Superior temporal gyrus (tissue), 1 donor: ENCODE results near the gene FAM76B.
"Not testable (repeated sequence)": the region's sequence is repeated elsewhere in the genome, so short reads cannot be mapped to it uniquely, and the experiment has no call there.

Experiments used
- DNase-seq: peaks from one replicate; pipeline ENCODE4 v3.0.0-alpha.2; 2016; ENCODE audit errors: extremely low spot score

FAM76B gene

GRCh38 chr11:95789506-95790122 lies at the start of gene FAM76B:
FAM76B (minus strand) TSS chr11:95789782; CDS start chr11:95789478, 304 bp downstream.
- peak; percentile 99 for DNase-seq

DNA sequence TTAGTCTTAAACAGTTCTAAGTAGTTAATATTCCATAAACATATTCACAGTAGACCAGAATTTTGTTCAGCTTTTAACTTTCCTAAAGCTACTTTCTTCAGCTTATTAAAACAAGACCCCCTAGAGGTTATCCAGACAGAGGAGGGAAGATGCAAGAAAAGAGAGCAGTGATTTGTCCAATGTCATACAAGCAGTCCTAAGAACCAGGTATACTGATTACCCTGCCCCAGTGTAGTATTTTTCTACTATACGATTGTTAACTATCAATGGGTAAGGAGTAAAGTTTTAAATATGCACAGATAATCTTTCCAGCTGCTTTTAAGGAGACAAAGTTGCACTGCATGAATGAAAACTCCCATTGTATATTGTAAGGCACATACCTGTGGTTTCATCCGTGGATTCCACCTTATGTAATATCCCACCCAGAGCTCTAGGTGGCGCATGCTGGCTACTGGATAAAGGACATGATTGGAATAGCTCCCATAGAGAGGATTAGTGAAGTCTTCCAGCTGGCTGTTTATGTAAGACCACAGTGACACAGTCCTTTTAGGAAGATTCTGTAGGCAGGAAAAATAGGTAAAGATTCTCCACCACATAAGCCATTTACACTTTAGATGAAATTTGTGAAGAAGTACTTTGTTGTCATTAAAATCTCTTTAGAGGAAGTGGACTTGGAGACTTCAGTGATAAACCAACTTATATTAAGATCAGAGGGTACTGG lies 46.3 kb upstream of the FAM76B start:
- peak; percentile 91 for DNase-seq

- no peak for DNase-seq
Measured at GRCh38 chr11:95835351-95835750, 45.8 kb upstream of the FAM76B start.

- DNase-seq: no peak
Measured at GRCh38 chr11:95833378-95833777, 43.8 kb upstream of the FAM76B start.

DNA sequence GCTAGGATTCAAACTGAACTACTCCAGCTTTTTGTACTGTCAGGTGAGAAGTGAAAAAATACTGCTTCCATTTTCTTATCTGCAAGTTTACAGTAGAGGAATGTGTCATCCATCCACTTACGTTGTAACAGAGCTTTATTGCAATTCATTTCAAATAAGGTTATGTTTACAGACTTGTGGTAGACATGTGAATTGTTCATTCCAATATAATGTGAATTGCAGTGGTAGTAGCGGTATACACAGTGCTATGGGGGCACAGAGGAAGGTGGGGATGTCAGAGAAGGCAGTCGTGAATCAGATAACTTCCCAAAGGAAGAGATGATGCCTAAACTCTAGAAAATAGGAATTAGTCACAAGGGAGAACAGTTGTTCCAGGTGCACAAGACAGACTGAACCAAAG lies 43.2 kb upstream of the FAM76B start:
- DNase-seq: no peak

GRCh38 chr11:95831198-95831883 lies 41.8 kb upstream of the FAM76B start:
- DNase-seq: no peak

GRCh38 chr11:95829580-95830259 lies 40.1 kb upstream of the FAM76B start:
- DNase-seq: no peak

GRCh38 chr11:95827696-95828095 lies 38.1 kb upstream of the FAM76B start:
- DNase-seq: no peak

DNA sequence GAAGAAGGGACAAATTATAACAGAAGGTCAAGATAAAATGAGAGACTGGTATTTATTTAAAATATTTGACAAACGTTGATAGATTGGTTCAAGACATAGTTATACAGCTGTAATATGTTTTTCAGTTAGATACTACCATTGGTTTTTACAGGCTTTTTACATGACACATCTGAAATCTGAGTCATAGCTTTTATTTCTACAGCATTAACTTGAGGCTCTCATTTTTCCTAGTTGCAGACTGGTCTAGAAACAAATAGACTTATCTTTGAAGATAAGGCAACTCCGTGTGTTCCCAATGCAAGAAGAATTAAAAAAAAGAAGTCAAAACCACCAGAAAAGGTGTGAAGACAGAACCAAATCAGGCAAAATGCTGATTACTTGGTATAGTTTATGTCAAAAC lies 32.1 kb upstream of the FAM76B start:
- DNase-seq: no peak

- DNase-seq: no peak
Measured at GRCh38 chr11:95816037-95816436, 26.5 kb upstream of the FAM76B start.

DNA sequence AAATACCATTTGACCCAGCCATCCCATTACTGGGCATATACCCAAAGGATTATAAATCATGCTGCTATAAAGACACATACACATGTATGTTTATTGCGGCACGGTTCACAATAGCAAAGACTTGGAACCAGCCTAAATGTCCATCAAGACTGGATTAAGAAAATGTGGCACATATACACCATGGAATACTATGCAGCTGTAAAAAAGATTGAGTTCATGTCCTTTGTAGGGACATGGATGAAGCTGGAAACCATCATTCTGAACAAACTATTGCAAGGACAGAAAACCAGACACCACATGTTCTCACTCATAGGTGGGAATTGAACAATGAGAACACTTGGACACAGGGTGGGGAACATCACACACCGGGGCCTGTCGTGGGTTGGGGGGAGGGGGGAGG lies 21.5 kb upstream of the FAM76B start:
- DNase-seq: not testable (repeated sequence)

- DNase-seq: not testable (repeated sequence)
Measured at GRCh38 chr11:95806464-95806863, 16.9 kb upstream of the FAM76B start.

GRCh38 chr11:95805869-95806268 lies 16.3 kb upstream of the FAM76B start:
- no peak for DNase-seq

GRCh38 chr11:95803973-95804372 lies 14.4 kb upstream of the FAM76B start:
- no peak for DNase-seq

- DNase-seq: no peak
Measured at GRCh38 chr11:95802806-95803205, 13.2 kb upstream of the FAM76B start.

DNA sequence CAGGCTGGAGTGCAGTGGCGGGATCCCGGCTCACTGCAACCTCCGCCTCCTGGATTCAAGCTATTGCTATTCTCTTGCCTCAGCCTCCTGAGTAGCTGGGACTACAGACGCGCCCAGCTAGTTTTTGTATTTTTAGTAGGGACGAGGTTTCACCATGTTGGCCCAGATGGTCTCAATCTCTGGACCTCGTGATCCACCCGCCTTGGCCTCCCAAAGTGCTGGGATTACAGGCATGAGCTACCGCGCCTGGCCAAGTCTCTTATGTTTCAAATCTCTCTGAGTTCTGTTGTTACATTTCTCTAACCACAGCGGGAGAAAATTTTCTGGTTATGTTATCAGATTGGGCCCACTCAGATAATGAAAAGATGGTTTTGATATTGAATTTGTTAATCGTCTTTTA lies 10.9 kb upstream of the FAM76B start:
- no peak for DNase-seq

- DNase-seq: no peak
Measured at GRCh38 chr11:95799546-95799945, 10.0 kb upstream of the FAM76B start.

GRCh38 chr11:95796501-95796900 lies 6.9 kb upstream of the FAM76B start:
- DNase-seq: no peak

DNA sequence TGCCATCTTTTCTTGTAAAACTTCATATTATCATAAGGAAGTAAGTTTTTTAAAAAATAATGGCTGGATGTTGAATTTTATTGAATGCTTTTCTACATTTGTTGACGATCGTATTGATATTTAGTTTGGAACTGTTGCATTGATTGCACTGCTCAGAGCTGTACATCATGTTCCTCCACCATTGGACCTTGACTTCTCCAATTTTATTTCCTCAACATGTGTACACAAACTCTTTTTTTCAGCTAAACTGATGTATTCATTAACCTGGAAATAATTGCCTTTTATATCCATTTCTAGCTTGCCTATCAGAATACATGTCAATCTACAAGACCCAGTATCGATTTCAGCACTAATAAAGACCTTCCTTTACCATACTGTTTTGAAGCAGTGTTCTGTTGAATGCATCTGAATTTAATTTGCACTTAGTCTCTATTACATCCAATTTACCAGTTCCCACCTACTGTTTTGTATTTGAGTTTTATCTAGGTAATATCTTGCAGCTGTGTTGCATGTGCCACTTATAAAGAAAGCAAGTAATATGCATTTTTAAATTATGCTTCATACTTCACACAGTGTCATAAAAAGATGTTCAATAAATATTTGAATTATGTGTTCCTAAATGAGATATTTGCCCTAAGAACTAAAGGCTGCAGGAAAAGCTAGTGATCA lies 6.2 kb upstream of the FAM76B start:
- no peak for DNase-seq

GRCh38 chr11:95794086-95794485 lies 4.5 kb upstream of the FAM76B start:
- no peak for DNase-seq

GRCh38 chr11:95793116-95793515 lies 3.5 kb upstream of the FAM76B start:
- DNase-seq: no peak

DNA sequence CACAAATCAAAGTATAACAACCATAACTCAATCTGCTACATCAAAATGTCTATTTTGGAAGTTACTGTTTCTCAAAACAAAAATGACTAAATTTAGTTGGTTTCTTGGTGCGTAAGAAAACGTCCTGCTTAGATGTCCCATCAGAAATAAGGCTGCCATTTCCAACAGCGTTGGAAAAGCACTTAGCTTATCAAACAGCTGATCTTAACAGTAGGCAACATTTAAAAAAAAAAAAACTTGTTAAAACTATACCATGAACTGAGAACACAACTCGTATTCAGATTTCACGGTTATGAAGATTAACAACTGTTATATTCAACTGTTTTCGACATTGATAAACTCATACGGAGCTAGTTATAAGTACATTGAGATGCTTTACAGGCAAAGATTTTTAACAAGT lies 3.1 kb upstream of the FAM76B start:
- DNase-seq: no peak
